ENCODE measurements around the gene ULBP3.
"Not testable (repeated sequence)": the region's sequence is repeated elsewhere in the genome, so short reads cannot be mapped to it uniquely, and the experiment has no call there.

Gene ULBP3

GRCh38 chr6:150037526-150038201 is 31.3 kb downstream of the ULBP3 start:
- DNase-seq: no peak

- DNase-seq: no peak
Measured at GRCh38 chr6:150036081-150036480, 32.8 kb downstream of the ULBP3 start.

GRCh38 chr6:150033207-150033771 is 35.6 kb downstream of the ULBP3 start:
- DNase-seq: no peak

GRCh38 chr6:150032598-150032997 is 36.3 kb downstream of the ULBP3 start:
- DNase-seq: no peak

- no peak for DNase-seq
Measured at GRCh38 chr6:150030611-150031010, 38.3 kb downstream of the ULBP3 start.

GRCh38 chr6:150029749-150030148 is 39.2 kb downstream of the ULBP3 start:
- no peak for DNase-seq

GRCh38 chr6:150029276-150029675 is 39.6 kb downstream of the ULBP3 start:
- no peak for DNase-seq

DNA sequence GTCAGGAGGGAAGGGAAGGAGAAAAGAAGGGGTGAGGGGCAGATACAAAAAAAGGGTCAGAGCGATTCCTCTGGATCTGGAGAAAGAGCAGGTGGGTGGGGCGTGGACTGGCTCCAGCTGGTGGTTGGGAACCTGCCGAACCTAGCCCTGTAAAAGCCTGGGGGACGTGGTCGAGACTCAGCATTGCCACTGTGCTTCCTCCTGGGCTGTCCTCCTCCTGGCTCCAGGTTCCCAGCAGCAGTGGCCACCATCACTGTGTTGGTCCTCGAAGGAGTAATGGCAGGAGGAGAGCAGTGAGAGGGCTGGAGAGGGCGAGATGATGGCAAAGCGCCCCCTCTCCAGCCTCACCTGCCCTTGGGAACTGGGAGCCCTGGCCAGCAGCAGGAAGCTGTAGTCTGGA is 40.1 kb downstream of the ULBP3 start:
- DNase-seq: no peak

- no peak for DNase-seq
Measured at GRCh38 chr6:150027806-150028565, 40.9 kb downstream of the ULBP3 start.

- no peak for DNase-seq
Measured at GRCh38 chr6:150026976-150027805, 41.7 kb downstream of the ULBP3 start.

GRCh38 chr6:150025201-150025917 is 43.6 kb downstream of the ULBP3 start, which contains the start of gene RAET1L:
Gene RAET1L, minus strand, starts transcription at chr6:150025532. Its CDS starts 61 bp downstream, at chr6:150025471.
- DNase-seq: no peak

GRCh38 chr6:150024646-150025155 is 44.2 kb downstream of the ULBP3 start:
- DNase-seq: no peak

GRCh38 chr6:150024021-150024420 is 44.9 kb downstream of the ULBP3 start:
- DNase-seq: not testable (repeated sequence)

DNA sequence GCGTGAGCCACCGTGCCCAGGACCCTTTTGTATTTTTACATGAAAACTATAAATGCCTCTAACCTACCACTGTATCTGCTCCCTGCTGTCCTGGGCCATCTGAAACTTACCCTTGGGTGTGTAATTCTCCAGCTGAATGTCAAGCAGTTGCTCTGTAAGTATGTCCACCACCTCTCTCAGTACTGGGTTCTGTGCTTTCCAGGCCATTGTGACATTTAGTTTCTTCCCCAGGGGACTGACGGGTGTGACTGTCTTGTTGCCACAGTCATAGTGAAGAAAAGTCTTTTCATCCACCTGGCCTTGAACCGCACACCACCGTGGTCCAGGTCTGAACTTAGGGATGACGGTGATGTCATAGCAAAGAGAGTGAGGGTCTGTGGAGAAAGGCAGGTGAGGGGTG is 47.1 kb downstream of the ULBP3 start:
- DNase-seq: not testable (repeated sequence)

DNA sequence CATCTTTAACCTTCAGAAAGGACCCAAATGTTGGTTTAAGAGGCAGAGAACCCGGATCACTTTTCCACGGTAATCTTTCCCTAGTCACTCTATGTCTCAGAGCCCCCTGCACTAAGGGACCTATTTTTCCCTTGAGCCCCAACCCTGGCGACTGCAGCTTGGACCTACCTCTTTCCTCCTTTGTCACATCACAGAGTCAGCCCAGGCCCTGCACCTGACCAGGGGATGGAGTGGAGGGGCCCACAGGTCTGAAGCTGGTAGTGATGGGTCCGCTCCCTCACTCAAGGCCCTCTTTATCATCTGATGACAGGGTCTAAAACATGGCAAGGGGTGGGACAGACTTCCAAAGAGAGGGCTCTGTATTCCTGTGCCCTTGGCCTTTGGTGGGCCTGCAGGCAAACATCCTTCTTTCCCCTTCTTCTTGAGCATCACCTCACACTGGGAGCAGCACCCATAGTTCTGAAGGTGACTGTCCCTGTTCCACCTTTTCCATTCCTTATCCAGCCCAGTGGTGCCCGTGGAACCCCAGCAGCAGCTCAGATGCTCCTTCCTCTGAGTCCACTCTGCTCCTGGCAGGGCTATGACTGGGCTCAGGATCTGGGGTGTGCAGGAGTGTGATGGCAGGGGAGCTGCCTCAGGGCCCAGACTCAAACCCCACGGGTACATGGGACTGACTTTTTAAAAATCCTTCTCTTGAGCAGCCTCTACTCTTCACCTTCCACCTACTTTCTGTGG is 49.9 kb downstream of the ULBP3 start:
- no peak for DNase-seq

DNA sequence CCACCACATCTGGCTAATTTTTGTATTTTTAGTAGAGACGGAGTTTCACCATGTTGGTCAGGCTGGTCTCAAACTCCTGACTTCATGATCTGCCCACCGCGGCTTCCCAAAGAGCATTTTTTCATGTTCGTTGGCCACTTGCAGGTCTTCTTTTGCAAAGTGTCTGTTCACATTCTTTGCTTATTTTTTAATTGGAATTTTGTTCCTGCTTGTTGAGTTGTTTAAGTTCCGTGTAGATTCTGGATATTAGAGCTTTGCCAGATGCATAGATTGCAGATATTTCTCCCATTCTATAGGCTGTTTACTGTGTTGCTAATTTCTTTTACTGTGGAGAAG is 51.8 kb downstream of the ULBP3 start:
- not testable (repeated sequence) for DNase-seq

DNA sequence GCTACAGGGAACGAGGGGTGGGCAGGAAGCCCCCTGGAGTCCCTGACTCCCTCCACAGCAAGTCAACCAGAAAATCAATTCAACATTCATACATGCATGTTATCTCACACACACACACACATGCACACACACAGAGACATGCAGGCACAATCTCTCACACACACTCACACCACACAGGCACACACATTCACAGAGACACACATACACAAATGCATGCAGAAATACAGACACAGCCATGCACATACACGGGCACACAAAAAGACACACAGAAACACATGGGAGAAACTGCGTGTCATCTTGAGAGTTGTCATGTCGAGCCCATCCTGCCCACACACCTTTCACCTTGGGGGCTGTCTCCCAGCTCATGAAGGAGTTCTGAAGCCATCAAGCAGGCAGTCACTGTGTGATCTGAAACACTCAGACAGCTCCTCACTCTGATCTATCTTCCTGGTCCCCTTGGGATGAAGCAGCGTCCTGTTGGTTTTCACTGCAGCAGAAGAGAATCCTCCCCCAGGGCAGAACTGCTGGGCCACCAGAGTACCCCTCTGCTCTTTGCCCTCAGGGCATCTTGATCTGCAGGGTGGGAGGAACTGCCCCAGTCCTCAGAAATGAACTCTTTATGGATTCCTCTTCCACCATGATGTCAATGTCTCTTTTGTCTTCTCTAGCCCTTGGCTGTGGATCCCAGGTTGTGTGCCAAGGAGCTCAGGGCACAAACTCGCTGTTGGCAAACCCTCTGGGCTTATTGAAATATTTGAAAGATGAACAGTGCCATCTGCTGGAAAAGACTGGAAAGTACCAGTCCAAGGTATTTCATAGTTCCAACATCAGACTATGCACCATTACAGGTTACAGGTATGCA is 52.4 kb downstream of the ULBP3 start:
- peak; percentile 62 to 85 for DNase-seq

GRCh38 chr6:150015281-150016001 is 53.5 kb downstream of the ULBP3 start:
- not testable (repeated sequence) for DNase-seq

DNA sequence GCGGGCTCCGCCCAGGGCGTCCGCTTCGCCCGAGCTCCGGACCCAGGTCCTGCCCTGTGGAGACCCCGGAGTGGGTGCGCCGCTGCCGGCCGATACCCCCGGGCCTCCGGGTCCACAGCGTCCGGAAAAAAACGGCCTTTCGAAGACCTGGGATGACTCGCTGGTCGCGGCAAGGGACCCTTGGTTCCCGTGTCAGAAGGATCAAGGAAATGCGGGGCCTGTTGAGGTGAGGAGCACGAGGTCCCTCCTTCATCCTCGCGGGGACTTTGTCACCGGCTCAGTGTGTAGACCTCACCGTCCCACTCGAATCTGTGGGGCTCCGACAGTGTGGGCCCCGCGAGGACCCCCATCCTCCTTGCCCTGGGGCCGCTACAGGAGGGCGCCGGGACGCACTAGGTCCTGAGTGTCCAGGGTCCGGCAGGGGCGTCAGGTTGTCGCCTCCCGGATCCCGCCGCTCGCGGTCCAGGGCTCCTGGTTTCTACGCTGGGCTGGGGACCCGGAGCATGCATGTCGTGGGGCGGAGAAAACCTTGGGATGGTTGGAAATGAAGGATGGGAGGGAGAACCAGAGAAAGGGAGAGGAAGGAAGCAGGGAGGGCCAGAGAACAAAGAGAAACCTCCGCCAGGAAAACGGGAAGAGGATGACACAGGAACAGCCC is 54.2 kb downstream of the ULBP3 start:
- not testable (repeated sequence) for DNase-seq

Data from NCI-H446 (cell line).